Dendritic cell treated with granulocyte-macrophage colony-stimulating factor and Interleukin-4, amounts not matched to agents 40 ng/mL and 50 ng/mL, for 4 days (primary cell): Measurements from ENCODE around the gene NUDCD3.

Experiments
- H3K27ac Mint-ChIP-seq: one replicate; pipeline ENCODE4 v1.8.0; 2022; ENCODE audit warnings: mild to moderate bottlenecking, mixed read lengths
- H3K27me3 Mint-ChIP-seq: one replicate; pipeline ENCODE4 v1.8.0; 2022; ENCODE audit warnings: mild to moderate bottlenecking, mixed read lengths
- H3K36me3 Mint-ChIP-seq: one replicate; pipeline ENCODE4 v1.8.0; 2022; ENCODE audit warnings: low read depth, mixed read lengths
- H3K4me1 Mint-ChIP-seq: one replicate; pipeline ENCODE4 v1.8.0; 2022; ENCODE audit warnings: low read depth, mixed read lengths
- H3K4me3 Mint-ChIP-seq: one replicate; pipeline ENCODE4 v1.8.0; 2022; ENCODE audit warnings: mild to moderate bottlenecking, moderate library complexity, mixed read lengths
- H3K9me3 Mint-ChIP-seq: one replicate; pipeline ENCODE4 v1.8.0; 2022; ENCODE audit warnings: mixed read lengths
- intact Hi-C: fragments of 100-400 bp; cut with micrococcal nuclease; formaldehyde crosslinking; loops from one replicate; pipeline ENCODE4 v1.15.0; 2022

Gene NUDCD3

GRCh38 chr7:44331682-44332081 lies 158.8 kb downstream of the NUDCD3 start:
- Mint-ChIP-seq H3K27me3 (peaks cover 18% of the 10 kb centered on the region), H3K27ac (no peak overlapping the region)
- intact Hi-C loops: no loop called here

DNA sequence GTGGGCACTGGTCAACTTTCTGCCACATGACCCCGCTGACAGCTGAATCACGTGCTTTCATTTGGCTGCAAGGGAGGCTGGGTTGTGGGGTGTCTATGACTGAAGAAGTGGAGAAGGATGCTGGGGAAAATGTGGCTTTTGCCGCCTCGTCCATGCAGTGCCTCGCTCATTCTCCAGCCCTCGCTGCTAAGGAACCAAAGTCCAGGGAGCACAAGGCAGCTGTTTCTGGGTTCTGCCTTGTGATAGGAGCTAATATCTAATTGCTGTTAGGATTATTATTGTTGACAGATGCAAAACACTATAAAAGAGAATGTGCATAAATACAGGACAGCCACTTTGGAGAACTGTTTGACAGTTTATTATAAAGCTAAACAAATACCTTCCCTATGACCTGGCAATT lies 160.1 kb downstream of the NUDCD3 start:
- intact Hi-C loops: no loop called here
- Mint-ChIP-seq H3K9me3 (no peaks in the 10 kb centered on the region), H3K36me3 (no peaks in the 10 kb centered on the region), H3K4me1 (peaks cover 6% of the 10 kb centered on the region), H3K27ac (no peak overlapping the region), H3K4me3 (no peak overlapping the region), H3K27me3 (peaks cover 26% of the 10 kb centered on the region)

More at GRCh38 chr7:44331682-44332081, 158.8 kb downstream of the NUDCD3 start:
- H3K9me3 Mint-ChIP-seq: no peaks in the 10 kb centered on the region
- H3K36me3 Mint-ChIP-seq: no peaks in the 10 kb centered on the region
- no peak overlapping the region for H3K4me3 Mint-ChIP-seq
- H3K4me1 Mint-ChIP-seq: no peaks in the 10 kb centered on the region

DNA sequence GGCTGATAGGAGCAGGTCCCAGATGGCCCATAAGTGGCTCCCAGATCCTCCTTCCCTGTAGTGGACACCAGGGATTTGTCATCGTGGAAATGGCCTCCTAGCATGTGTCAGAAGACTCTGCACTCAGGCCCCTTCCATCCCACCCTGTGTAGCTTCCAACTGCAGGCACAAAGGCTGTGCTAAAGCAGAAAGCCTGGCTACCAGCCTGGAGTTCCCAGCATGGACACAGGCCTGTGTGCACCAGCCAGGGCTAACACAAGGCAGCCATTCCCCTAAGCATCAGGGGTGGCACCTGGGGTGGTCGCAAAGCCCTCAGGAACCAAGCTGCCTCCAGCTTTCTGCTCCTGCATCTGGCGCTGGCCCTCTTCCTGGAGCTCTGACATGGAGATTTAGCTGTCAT lies 160.6 kb downstream of the NUDCD3 start:
- Mint-ChIP-seq H3K4me1 (peaks cover 6% of the 10 kb centered on the region), H3K27me3 (peaks cover 26% of the 10 kb centered on the region), H3K27ac (no peak overlapping the region), H3K4me3 (no peak overlapping the region), H3K36me3 (no peaks in the 10 kb centered on the region), H3K9me3 (no peaks in the 10 kb centered on the region)
- intact Hi-C loops: no loop called here
